Effector CD8-positive, alpha-beta T cell (primary cell): ENCODE results near the gene XRCC5.
"Not testable (repeated sequence)": the region's sequence is repeated elsewhere in the genome, so short reads cannot be mapped to it uniquely, and the experiment has no call there.

Source experiments
- DNase-seq: peaks from one replicate; lab custom pipeline; 2025; lab: John Stamatoyannopoulos, UW

Gene XRCC5

GRCh38 chr2:216201692-216202306, 92.7 kb downstream of the XRCC5 start:
- DNase-seq = no peak

GRCh38 chr2:216202626-216203250, 93.6 kb downstream of the XRCC5 start:
- DNase-seq = no peak

GRCh38 chr2:216205486-216205885, 96.3 kb downstream of the XRCC5 start:
- DNase-seq = no peak

GRCh38 chr2:216206041-216206703, 97.0 kb downstream of the XRCC5 start:
- no peak for DNase-seq

- DNase-seq = no peak
These were observed 97.7 kb downstream of the XRCC5 start for GRCh38 chr2:216206821-216207220.

- DNase-seq = not testable (repeated sequence)
These were observed 99.5 kb downstream of the XRCC5 start for GRCh38 chr2:216208661-216209060.

GRCh38 chr2:216210701-216211540, 101.8 kb downstream of the XRCC5 start:
- DNase-seq = no peak

- no peak for DNase-seq
These were observed 102.5 kb downstream of the XRCC5 start for GRCh38 chr2:216211614-216212145.

GRCh38 chr2:216214768-216215167, 105.6 kb downstream of the XRCC5 start:
- DNase-seq = no peak

GRCh38 chr2:216215658-216216390, 106.7 kb downstream of the XRCC5 start:
- DNase-seq = no peak

GRCh38 chr2:216216951-216217903, 108.1 kb downstream of the XRCC5 start:
- no peak for DNase-seq

- no peak for DNase-seq
These were observed 108.7 kb downstream of the XRCC5 start for GRCh38 chr2:216217904-216218260.

- no peak for DNase-seq
These were observed 110.7 kb downstream of the XRCC5 start for GRCh38 chr2:216219861-216220260.

GRCh38 chr2:216220976-216221375, 111.8 kb downstream of the XRCC5 start:
- no peak for DNase-seq

GRCh38 chr2:216221811-216222210, 112.7 kb downstream of the XRCC5 start:
- no peak for DNase-seq

- DNase-seq = no peak
These were observed 113.7 kb downstream of the XRCC5 start for GRCh38 chr2:216222650-216223352.

GRCh38 chr2:216224388-216224787, 115.2 kb downstream of the XRCC5 start:
- DNase-seq = no peak

GRCh38 chr2:216229277-216229914, 120.2 kb downstream of the XRCC5 start:
- DNase-seq = no peak

GRCh38 chr2:216231867-216232266, 122.7 kb downstream of the XRCC5 start:
- no peak for DNase-seq
